Esophagus squamous epithelium (tissue), 5 donors: Measurements from ENCODE around the gene SNRPE. TPM values are rescaled to one million over a fixed set of nuclear protein-coding genes. Genes with fewer than 3 reads are reported as not detected.
A peak's percentile ranks its signal among the peaks of the same experiment; 100 is the strongest.

ENCODE experiments used
- DNase-seq: peaks from one replicate; lab custom pipeline; 2025; lab: John Stamatoyannopoulos, UW
- H3K27ac ChIP-seq, 4 donors: fragments of 200-600 bp; sonication (generic); one replicate each; pipeline ENCODE4 v1.5.1; 2016 to 2019; ENCODE audit warnings: mild to moderate bottlenecking in 1 of 4
- H3K27me3 ChIP-seq, 4 donors: fragments of 200-600 bp; sonication (generic); 1 replicate in 3 of 4; 2 replicates in 1 of 4; pipeline versions ENCODE4 v1.5.1 to v1.6.0; 2017 to 2021; ENCODE audit warnings: antibody characterized with exemption in 1 of 4
- H3K36me3 ChIP-seq, 3 donors: fragments of 200-600 bp; sonication (generic); one replicate each; pipeline ENCODE4 v1.5.1; 2016 to 2019
- H3K4me1 ChIP-seq, 3 donors: fragments of 200-600 bp; sonication (generic); one replicate each; pipeline ENCODE4 v1.5.1; 2017 to 2019
- H3K4me3 ChIP-seq, 4 donors: fragments of 200-600 bp; sonication (generic); 1 replicate in 3 of 4; 2 replicates in 1 of 4; pipeline ENCODE4 v1.5.1; 2016 to 2019; ENCODE audit warnings: mild to moderate bottlenecking in 2 of 4, moderate library complexity in 1 of 4
- H3K9me3 ChIP-seq, 3 donors: fragments of 200-600 bp; sonication (generic); one replicate each; pipeline ENCODE4 v1.5.1; 2016 to 2019
- POLR2A ChIP-seq, 4 donors: fragments of 450-650 bp; IDR thresholded peaks; one replicate each; pipeline ENCODE4 v1.6.1; 2017; ENCODE audit warnings: antibody characterized with exemption in 4 of 4, mild to moderate bottlenecking in 4 of 4, moderate library complexity in 3 of 4
- WGBS, 2 donors: methylation state at CpG; one replicate each; pipeline ENCODE4 v1.1.5; 2018; 5-methylcytosine and 5-hydroxymethylcytosine counted together
- intact Hi-C: fragments of 100-400 bp; cut with DNase I; formaldehyde crosslinking; loops from one replicate; pipeline ENCODE4 v1.15.0; 2022
- total RNA-seq, 4 donors: library from RNA; depleted of rRNA; stranded (reverse); fragments of >200 nt; gene quantifications; one replicate each; pipeline ENCODE4 v1.1.0, GENCODE V29; 2016
- TF ChIP-seq, protein P1 (sequence below), 6 experiments: fragments of 450-650 bp in 4 of 6; fragments of 200-600 bp in 2 of 6; sonication (generic) in 2 of 6; IDR thresholded peaks; one replicate each; pipeline ENCODE4 v1.5.1; 2016 to 2019; ENCODE audit warnings: antibody characterized with exemption in 6 of 6, mild to moderate bottlenecking in 4 of 6, moderate library complexity in 4 of 6
- donor health status: DM: yes; HTN: yes; CAD: no.

The SNRPE gene
- total RNA-seq, 4 donors from 2014 or later: 14.2 to 60.1 (median 54.7) TPM

- Histone ChIP-seq H3K27me3 (no peaks in the 10 kb centered on the region), H3K4me1 (peaks cover 6 to 39% (median 21%) of the 10 kb centered on the region in 3 donors), H3K27ac (no peak overlapping the region), H3K4me3 (no peak overlapping the region), H3K9me3 (no peaks in the 10 kb centered on the region), H3K36me3 (peaks cover 0 to 35% (median 6%) of the 10 kb centered on the region in 3 donors)
- DNase-seq: no peak
- TF ChIP-seq, protein P1, sequence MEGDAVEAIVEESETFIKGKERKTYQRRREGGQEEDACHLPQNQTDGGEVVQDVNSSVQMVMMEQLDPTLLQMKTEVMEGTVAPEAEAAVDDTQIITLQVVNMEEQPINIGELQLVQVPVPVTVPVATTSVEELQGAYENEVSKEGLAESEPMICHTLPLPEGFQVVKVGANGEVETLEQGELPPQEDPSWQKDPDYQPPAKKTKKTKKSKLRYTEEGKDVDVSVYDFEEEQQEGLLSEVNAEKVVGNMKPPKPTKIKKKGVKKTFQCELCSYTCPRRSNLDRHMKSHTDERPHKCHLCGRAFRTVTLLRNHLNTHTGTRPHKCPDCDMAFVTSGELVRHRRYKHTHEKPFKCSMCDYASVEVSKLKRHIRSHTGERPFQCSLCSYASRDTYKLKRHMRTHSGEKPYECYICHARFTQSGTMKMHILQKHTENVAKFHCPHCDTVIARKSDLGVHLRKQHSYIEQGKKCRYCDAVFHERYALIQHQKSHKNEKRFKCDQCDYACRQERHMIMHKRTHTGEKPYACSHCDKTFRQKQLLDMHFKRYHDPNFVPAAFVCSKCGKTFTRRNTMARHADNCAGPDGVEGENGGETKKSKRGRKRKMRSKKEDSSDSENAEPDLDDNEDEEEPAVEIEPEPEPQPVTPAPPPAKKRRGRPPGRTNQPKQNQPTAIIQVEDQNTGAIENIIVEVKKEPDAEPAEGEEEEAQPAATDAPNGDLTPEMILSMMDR (IDR thresholded peaks at IDR 0.05): no peak
- TF ChIP-seq POLR2A (IDR thresholded peaks at IDR 0.05): no peak
- 76 to 83% methylated on average over 4 of the region's 4 CpGs for WGBS, 2 donors
- intact Hi-C loops: no loop called here
These were observed 2.4 kb upstream of the SNRPE start for GRCh38 chr1:203858975-203859374.

- WGBS, 2 donors: 18 to 32% methylated on average over 11 to 13 of the region's 15 CpGs
- Histone ChIP-seq H3K27ac (peak overlapping the region; percentile 79 to 89 (median 83)), H3K9me3 (no peaks in the 10 kb centered on the region), H3K27me3 (no peaks in the 10 kb centered on the region), H3K4me1 (peaks cover 6 to 39% (median 21%) of the 10 kb centered on the region in 3 donors), H3K36me3 (peaks cover 10 to 35% (median 14%) of the 10 kb centered on the region in 3 donors), H3K4me3 (peak overlapping the region; percentile 62 to 89 (median 70))
- TF ChIP-seq, protein P1 (IDR thresholded peaks at IDR 0.05): no peak
- no peak for TF ChIP-seq POLR2A (IDR thresholded peaks at IDR 0.05)
- no peak for DNase-seq
- intact Hi-C loops: no loop called here
These were observed 888 bp upstream of the SNRPE start for GRCh38 chr1:203860396-203861025.

DNA sequence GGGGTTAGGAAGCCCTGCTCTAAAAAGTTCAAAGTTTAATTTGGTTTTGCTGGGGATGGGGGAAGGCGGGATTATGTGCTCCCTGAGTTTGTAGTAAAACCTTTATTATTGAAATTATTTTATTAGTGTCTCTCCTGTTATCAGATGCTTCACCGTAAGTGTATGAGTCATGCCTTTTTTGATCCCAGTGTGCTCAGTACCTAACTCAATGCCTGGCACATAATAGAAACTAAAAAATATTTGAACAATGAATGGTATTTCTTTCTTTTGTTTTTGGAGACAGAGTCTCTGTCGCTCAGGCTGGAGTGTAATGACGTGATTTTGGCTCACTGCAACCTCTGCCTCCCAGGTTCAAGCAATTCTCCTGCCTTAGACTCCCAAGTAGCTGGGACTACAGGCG is 6.4 kb downstream of the SNRPE start:
- H3K9me3 ChIP-seq: no peaks in the 10 kb centered on the region
- H3K27ac ChIP-seq: no peak overlapping the region
- 31 to 65% methylated on average over 5 of the region's 5 CpGs for WGBS, 2 donors
- H3K4me1 ChIP-seq: peaks cover 0 to 17% (median 5%) of the 10 kb centered on the region in 3 donors
- peaks cover 10 to 92% (median 42%) of the 10 kb centered on the region in 3 donors for H3K36me3 ChIP-seq
- TF ChIP-seq POLR2A (IDR thresholded peaks at IDR 0.05): no peak
- TF ChIP-seq, protein P1 (IDR thresholded peaks at IDR 0.05): no peak
- no peak for DNase-seq
- H3K4me3 ChIP-seq: no peak overlapping the region
- H3K27me3 ChIP-seq: no peaks in the 10 kb centered on the region
- intact Hi-C loops: no loop called here

- peaks cover 0 to 10% (median 0%) of the 10 kb centered on the region in 3 donors for H3K4me1 ChIP-seq
- no peak overlapping the region for H3K4me3 ChIP-seq
- DNase-seq: no peak
- H3K9me3 ChIP-seq: no peaks in the 10 kb centered on the region
- intact Hi-C loops: loop anchor here (5.0 kb wide), 1 partner anchor 252 kb away; no protein-coding TSS in a partner anchor
- H3K27ac ChIP-seq: no peak overlapping the region
- WGBS, 2 donors: 82 to 100% methylated on average over 1 of the region's 1 CpG
- no peaks in the 10 kb centered on the region for H3K27me3 ChIP-seq
- TF ChIP-seq POLR2A (IDR thresholded peaks at IDR 0.05): no peak
- TF ChIP-seq, protein P1 (IDR thresholded peaks at IDR 0.05): no peak
- H3K36me3 ChIP-seq: peaks cover 2 to 84% (median 31%) of the 10 kb centered on the region in 3 donors
These were observed 8.8 kb downstream of the SNRPE start for GRCh38 chr1:203870245-203870644.

GRCh38 chr1:203871114-203871880 is 9.9 kb downstream of the SNRPE start:
- intact Hi-C loops: loop anchor here (5.0 kb wide), 1 partner anchor 251 kb away; no protein-coding TSS in a partner anchor
- Histone ChIP-seq H3K27me3 (no peaks in the 10 kb centered on the region), H3K4me3 (no peak overlapping the region), H3K9me3 (no peaks in the 10 kb centered on the region), H3K27ac (peak overlapping the region in 3 of 4 donors; percentile 2 to 39 (median 14)), H3K4me1 (peaks cover 0 to 10% (median 0%) of the 10 kb centered on the region in 3 donors), H3K36me3 (peaks cover 0 to 74% (median 21%) of the 10 kb centered on the region in 3 donors)
- no peak for DNase-seq
- WGBS, 2 donors: 74 to 78% methylated on average over 3 of the region's 3 CpGs
- TF ChIP-seq, protein P1 (IDR thresholded peaks at IDR 0.05): peak; percentile 31 to 95 (median 78)
- TF ChIP-seq POLR2A (IDR thresholded peaks at IDR 0.05): no peak
